ENCODE measurements around the gene CALD1. TPM values are rescaled to one million over a fixed set of nuclear protein-coding genes. Genes with fewer than 3 reads are reported as not detected.

CALD1 gene
- total RNA-seq, 4 donors from 2014 or later: 162 to 401 (median 226) TPM

DNA sequence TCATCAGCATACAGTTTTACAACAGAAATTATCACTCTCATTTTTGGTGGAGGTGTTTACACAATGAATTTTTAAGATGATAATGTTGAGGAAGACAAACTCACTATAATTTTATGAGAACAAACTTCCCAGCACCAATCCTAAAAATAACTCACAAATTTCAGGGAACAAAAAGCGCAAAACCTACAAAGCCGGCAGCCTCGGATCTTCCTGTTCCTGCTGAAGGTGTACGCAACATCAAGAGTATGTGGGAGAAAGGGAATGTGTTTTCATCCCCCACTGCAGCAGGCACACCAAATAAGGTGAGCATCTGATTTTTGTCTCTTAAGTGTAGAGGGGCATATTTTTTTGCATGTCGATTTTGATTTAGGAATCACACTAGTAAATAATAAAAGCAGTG, 180.4 kb downstream of the CALD1 start:
- H3K36me3 ChIP-seq: peaks cover 0 to 17% (median 0%) of the 10 kb centered on the region in 4 donors
- no peak overlapping the region for H3K4me3 ChIP-seq
- in situ Hi-C loops (cut with MboI; ENCODE audit: low pct_ligation_motif_present in 1 of 4, low pct_unique_long_range_greater_than_20kb in 1 of 4, low sequenced_read_pairs in 3 of 4): loop anchor here in 2 of 4 donors (25.0 kb wide), 3 partner anchors 273 to 523 kb away; partner anchors contain the start of gene BPGM (in 1 of the 2)
- no peaks in the 10 kb centered on the region for H3K9me3 ChIP-seq
- DNase-seq: no peak
- no peaks in the 10 kb centered on the region for H3K27me3 ChIP-seq
- TF ChIP-seq POLR2A (IDR thresholded peaks at IDR 0.05) (no peak), POLR2AphosphoS5 (IDR thresholded peaks at IDR 0.05) (no peak), EP300 (IDR thresholded peaks at IDR 0.05; ENCODE audit: low read depth) (no peak)
- TF ChIP-seq, protein P1, sequence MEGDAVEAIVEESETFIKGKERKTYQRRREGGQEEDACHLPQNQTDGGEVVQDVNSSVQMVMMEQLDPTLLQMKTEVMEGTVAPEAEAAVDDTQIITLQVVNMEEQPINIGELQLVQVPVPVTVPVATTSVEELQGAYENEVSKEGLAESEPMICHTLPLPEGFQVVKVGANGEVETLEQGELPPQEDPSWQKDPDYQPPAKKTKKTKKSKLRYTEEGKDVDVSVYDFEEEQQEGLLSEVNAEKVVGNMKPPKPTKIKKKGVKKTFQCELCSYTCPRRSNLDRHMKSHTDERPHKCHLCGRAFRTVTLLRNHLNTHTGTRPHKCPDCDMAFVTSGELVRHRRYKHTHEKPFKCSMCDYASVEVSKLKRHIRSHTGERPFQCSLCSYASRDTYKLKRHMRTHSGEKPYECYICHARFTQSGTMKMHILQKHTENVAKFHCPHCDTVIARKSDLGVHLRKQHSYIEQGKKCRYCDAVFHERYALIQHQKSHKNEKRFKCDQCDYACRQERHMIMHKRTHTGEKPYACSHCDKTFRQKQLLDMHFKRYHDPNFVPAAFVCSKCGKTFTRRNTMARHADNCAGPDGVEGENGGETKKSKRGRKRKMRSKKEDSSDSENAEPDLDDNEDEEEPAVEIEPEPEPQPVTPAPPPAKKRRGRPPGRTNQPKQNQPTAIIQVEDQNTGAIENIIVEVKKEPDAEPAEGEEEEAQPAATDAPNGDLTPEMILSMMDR (IDR thresholded peaks at IDR 0.05): no peak
- no peaks in the 10 kb centered on the region for H3K4me1 ChIP-seq
- intact Hi-C loops (cut with DNase I; ENCODE audit: low total_unique reads): loop anchor here (10.0 kb wide), 1 partner anchor 175 kb away; no protein-coding TSS in a partner anchor
- 87 to 97% methylated on average over 5 of the region's 5 CpGs for WGBS, 2 donors (ENCODE audit: low coverage in 1 of 2)
- H3K27ac ChIP-seq: no peak overlapping the region

DNA sequence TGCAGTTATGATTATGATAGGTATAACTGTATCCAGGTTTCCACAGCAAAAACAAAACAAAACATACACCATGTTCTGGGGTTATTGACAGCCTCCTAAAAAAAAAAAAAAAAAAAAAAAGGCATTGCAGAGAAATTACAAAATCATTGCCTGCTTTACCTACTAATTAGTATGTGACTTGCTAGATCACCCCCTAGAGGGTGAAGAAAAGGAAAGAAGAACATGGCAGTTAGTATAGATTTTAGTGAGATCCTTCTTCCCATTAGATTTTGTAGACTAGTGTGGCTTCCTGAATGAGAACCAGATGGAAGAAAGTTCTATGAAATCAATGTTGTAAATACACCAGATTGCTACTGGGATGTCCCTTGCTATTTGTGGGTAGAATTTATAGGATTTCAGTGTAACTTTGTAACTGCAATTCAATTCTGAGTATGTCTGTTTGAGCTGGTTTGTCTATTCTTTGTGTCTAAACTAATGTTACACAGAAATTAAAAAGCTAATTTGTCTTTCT, 182.9 kb downstream of the CALD1 start:
- Histone ChIP-seq H3K36me3 (peaks cover 0 to 17% (median 0%) of the 10 kb centered on the region in 4 donors), H3K4me1 (no peaks in the 10 kb centered on the region), H3K27ac (peak overlapping the region in 1 of 4 donors; percentile 21), H3K27me3 (no peaks in the 10 kb centered on the region), H3K9me3 (no peaks in the 10 kb centered on the region), H3K4me3 (no peak overlapping the region)
- DNase-seq: no peak
- TF ChIP-seq POLR2AphosphoS5 (IDR thresholded peaks at IDR 0.05) (no peak), EP300 (IDR thresholded peaks at IDR 0.05; ENCODE audit: low read depth) (no peak), POLR2A (IDR thresholded peaks at IDR 0.05) (no peak)
- TF ChIP-seq, protein P1 (IDR thresholded peaks at IDR 0.05): no peak
- in situ Hi-C loops (cut with MboI; ENCODE audit: low pct_ligation_motif_present in 1 of 4, low pct_unique_long_range_greater_than_20kb in 1 of 4, low sequenced_read_pairs in 3 of 4): loop anchor here in 2 of 4 donors (25.0 kb wide), 3 partner anchors 275 to 525 kb away; partner anchors contain the start of gene BPGM (in 1 of the 2)
- intact Hi-C loops (cut with DNase I; ENCODE audit: low total_unique reads): no loop called here

DNA sequence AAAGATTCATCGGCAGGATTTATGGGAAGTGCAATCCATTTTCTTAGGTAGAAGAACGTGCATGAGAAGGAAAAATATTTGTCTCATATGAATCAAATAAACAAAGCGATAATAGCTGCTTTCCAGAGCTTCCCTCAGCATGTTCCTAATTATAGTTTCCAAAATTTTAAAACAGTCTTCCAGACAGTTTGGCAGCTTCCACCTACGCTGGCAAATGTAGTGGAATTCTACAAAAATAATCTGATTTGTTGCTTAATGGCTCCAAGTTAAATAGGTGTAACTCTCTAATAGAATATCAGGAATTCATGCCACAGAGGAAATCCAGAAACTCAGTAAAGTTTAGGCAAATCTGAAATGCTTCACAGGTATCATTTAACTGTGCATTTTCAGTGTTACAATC, 183.6 kb downstream of the CALD1 start:
- DNase-seq: no peak
- Histone ChIP-seq H3K27ac (peak overlapping the region in 1 of 4 donors; percentile 21), H3K27me3 (no peaks in the 10 kb centered on the region), H3K4me1 (no peaks in the 10 kb centered on the region), H3K36me3 (peaks cover 0 to 17% (median 0%) of the 10 kb centered on the region in 4 donors), H3K9me3 (no peaks in the 10 kb centered on the region), H3K4me3 (no peak overlapping the region)
- TF ChIP-seq, protein P1 (IDR thresholded peaks at IDR 0.05): no peak
- no peak for TF ChIP-seq POLR2A (IDR thresholded peaks at IDR 0.05)
- TF ChIP-seq POLR2AphosphoS5 (IDR thresholded peaks at IDR 0.05): no peak
- no peak for TF ChIP-seq EP300 (IDR thresholded peaks at IDR 0.05; ENCODE audit: low read depth)
- 70 to 72% methylated on average over 3 to 4 of the region's 4 CpGs for WGBS, 2 donors (ENCODE audit: low coverage in 1 of 2)
- in situ Hi-C loops (cut with MboI; ENCODE audit: low pct_ligation_motif_present in 1 of 4, low pct_unique_long_range_greater_than_20kb in 1 of 4, low sequenced_read_pairs in 3 of 4) (loop anchor here in 2 of 4 donors (25.0 kb wide), 3 partner anchors 276 to 526 kb away; partner anchors contain the start of gene BPGM (in 1 of the 2)), intact Hi-C loops (cut with DNase I; ENCODE audit: low total_unique reads) (no loop called here)

DNA sequence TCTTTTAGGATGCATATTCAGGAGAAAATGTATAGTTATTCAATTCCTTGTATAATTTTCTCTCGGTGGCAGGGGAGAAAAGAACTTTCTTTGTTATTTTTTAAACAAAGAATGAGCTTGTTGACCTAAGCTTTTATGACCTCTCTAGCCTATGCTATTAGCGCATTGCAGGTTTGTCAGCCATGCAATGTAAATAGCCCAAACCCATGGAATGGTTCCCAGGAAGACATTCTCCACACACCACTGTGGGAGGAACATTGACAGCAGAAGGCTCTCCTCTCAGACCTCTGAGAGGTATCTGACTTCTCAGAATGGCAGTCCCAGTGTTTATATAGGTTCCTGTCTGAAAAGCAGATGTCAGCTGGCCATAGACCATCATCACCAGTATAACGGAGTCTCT, 187.3 kb downstream of the CALD1 start:
- H3K36me3 ChIP-seq: no peaks in the 10 kb centered on the region
- intact Hi-C loops (cut with DNase I; ENCODE audit: low total_unique reads) (no loop called here), in situ Hi-C loops (cut with MboI; ENCODE audit: low pct_ligation_motif_present in 1 of 4, low pct_unique_long_range_greater_than_20kb in 1 of 4, low sequenced_read_pairs in 3 of 4) (loop anchor here in 2 of 4 donors (25.0 kb wide), 3 partner anchors 279 to 529 kb away; partner anchors contain the start of gene BPGM (in 1 of the 2))
- no peaks in the 10 kb centered on the region for H3K4me1 ChIP-seq
- no peaks in the 10 kb centered on the region for H3K27me3 ChIP-seq
- H3K9me3 ChIP-seq: no peaks in the 10 kb centered on the region
- 25 to 63% methylated on average over 1 to 3 of the region's 3 CpGs for WGBS, 2 donors (ENCODE audit: low coverage in 1 of 2)
- DNase-seq: no peak
- H3K27ac ChIP-seq: no peak overlapping the region
- no peak overlapping the region for H3K4me3 ChIP-seq
- TF ChIP-seq POLR2AphosphoS5 (IDR thresholded peaks at IDR 0.05): no peak
- TF ChIP-seq EP300 (IDR thresholded peaks at IDR 0.05; ENCODE audit: low read depth): no peak
- no peak for TF ChIP-seq POLR2A (IDR thresholded peaks at IDR 0.05)
- TF ChIP-seq, protein P1 (IDR thresholded peaks at IDR 0.05): no peak
